GM18951 (cell line): ENCODE data around the gene SCIN.
"Not testable (repeated sequence)": the region's sequence is repeated elsewhere in the genome, so short reads cannot be mapped to it uniquely, and the experiment has no call there.

ENCODE experiments used
- POLR2A ChIP-seq: IDR thresholded peaks from 4 replicates; pipeline ENCODE4 v1.6.1; 2011; ENCODE audit warnings: mild to moderate bottlenecking; ENCODE audit not compliant: insufficient read length, insufficient read depth; ENCODE audit errors: extremely low read depth
- in situ Hi-C: fragments of 300-500 bp; cut with MboI; formaldehyde crosslinking; loops from one replicate; pipeline ENCODE4 v1.12.0; 2022; ENCODE audit warnings: low sequenced_read_pairs, mixed read lengths, inconsistent platforms; ENCODE audit not compliant: unreplicated experiment

SCIN gene

DNA sequence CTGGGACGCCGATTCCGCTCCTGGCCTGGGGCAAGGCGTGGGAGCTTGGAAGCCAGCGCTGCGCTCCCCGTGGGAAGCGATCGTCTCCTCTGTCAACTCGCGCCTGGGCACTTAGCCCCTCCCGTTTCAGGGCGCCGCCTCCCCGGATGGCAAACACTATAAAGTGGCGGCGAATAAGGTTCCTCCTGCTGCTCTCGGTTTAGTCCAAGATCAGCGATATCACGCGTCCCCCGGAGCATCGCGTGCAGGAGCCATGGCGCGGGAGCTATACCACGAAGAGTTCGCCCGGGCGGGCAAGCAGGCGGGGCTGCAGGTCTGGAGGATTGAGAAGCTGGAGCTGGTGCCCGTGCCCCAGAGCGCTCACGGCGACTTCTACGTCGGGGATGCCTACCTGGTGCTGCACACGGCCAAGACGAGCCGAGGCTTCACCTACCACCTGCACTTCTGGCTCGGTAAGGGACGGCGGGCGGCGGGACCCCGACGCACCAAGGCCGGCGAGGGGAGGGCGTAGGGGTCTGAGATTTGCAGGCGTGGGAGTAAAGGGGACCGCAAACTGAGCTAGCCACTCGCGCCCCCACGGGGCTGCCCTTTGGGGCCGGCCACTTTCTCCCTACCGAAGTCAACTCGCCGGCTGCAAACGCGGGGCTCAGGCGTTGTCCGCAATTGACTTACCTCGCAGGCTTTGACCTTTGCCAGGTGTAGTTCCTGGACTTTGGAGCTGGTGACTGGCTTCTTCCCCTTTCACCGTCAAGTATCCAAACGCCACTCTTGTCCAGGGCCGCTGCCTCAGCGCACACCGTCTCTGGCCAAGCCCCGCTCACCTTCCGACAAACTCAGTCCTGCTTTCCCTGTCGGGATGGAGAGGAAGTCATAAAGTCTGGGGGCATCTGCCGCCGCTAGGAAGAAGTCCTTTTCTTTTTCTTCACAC is at the start of gene SCIN:
TSS of gene SCIN (plus strand) at position 187 of the 928 bp plus-strand sequence. CDS start at position 254, 67 bp downstream.
- in situ Hi-C loops = no loop called here
- no peak for TF ChIP-seq POLR2A

DNA sequence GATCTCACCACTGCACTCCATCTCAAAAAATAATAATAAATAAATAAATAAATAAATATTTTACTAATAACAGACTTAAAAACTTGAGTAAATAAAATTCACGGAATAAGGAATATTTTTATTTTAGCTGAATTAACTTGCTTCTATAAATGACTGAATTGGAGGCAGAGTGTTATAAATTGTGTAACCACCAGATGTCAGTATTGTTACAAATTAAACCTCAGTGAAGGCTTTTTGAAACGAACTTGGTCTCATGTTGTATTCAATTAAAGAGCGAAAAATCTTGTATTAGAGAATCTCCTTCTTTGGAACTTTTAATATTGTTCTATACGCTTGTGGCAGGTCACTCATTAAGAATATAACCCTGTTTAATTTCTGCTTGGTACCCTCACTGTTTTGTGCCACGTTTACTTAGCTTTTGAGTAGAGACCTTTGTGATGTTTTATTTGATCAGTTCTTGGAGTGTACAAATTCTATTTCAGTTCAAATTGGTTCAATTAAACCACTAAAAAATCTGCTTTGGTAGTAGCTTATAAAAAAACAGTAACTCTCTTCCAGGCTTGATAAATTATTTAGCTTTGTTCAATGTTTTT is 45.6 kb upstream of the SCIN start:
- TF ChIP-seq POLR2A = no peak
- in situ Hi-C loops = loop anchor here (5.0 kb wide), 1 partner anchor 102 kb away; no protein-coding TSS in a partner anchor

DNA sequence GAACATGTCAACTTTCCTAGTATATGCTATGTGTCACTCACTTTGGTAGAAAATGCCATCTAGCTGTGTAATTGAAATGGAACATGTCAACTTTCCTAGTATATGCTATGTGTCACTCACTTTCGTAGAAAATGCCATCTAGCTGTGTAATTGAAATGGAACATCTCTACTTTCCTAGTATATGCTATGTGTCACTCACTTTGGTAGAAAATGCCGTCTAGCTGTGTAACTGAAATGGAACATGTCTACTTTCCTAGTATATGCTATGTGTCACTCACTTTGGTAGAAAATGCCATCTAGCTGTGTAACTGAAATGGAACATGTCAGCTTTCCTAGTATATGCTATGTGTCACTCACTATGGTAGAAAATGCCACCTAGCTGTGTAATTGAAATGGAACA is 43.8 kb upstream of the SCIN start:
- in situ Hi-C loops = not testable (repeated sequence)

DNA sequence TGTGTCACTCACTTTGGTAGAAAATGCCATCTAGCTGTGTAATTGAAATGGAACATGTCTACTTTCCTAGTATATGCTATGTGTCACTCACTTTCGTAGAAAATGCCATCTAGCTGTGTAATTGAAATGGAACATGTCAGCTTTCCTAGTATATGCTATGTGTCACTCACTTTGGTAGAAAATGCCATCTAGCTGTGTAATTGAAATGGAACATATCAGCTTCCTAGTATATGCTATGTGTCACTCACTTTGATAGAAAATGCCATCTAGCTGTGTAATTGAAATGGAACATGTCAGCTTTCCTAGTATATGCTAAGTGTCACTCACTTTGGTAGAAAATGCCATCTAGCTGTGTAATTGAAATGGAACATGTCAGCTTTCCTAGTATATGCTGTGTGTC is 42.9 kb upstream of the SCIN start:
- in situ Hi-C loops = not testable (repeated sequence)

DNA sequence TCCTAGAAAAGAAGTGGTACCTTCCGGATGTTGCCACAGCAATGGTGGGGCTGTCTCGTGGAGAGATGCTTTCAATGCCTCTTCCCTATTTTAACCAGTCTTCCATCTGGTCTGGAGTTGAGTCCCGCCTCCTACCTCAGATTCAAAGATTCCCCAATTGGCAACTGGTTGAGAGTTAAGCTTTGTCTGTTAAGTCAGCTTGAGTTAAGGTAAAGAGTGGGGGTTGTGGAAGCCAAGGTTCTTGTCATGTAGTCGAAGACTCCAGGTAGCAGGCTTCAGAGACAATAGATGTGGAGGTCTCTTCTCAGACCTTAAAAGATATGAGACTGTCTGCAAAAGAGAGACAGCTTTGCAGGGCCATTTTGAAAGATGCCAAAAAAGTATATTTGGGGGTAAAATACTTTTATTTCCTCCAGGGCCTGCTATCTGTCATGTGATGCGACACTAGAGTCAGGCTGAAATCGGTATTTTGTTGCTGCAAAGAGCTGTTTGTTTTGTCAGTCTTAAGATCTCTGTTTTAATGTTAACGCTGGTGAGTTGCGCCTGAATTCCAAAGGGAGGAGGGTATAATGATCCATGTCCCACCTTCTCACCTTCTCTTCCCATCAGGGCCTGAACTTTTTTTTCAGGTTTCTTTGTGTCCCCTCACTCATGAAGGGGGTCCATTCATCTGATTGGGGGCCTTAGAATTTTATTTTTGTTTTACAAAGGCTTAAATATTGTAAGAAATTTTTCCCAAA is 40.4 kb upstream of the SCIN start:
- in situ Hi-C loops = no loop called here
- TF ChIP-seq POLR2A = no peak

DNA sequence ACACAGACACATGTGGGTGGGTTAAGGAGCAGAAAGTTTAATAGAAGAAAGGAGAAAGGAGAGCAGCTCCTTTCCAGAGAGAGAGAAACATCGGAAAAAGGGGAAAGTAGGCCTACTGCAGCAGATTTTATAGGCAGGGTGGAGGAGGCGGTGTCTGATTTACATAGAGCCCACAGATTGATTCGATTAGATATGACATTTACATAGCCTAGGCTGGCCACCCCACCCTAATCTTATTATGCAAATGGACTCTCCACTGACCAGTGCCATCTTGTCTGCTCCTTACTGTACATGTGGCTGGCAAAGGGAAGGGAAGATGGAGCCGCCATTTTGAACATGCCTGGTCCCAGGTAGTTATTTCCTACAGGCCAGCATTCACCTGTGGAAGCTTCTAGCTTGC is 38.7 kb upstream of the SCIN start:
- in situ Hi-C loops = no loop called here
- TF ChIP-seq POLR2A = no peak

DNA sequence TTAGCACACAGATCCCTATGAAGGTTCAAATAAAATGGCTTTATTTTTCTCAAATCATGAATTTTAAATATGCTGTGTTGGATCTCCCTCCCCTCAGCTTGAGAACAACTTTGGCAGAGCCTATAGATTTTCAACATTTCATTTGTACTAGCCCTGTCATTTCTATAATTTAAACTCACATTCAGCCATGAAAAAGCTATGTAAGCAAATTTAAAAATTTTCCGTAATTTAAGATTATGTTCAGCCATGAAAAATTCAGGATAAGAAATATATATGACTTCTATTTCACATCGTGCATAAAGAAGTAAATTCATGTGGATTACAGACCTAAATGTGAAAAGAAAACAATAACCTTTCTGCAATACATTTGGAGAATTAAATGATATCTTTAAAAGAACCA is 36.5 kb upstream of the SCIN start:
- no peak for TF ChIP-seq POLR2A
- in situ Hi-C loops = no loop called here

DNA sequence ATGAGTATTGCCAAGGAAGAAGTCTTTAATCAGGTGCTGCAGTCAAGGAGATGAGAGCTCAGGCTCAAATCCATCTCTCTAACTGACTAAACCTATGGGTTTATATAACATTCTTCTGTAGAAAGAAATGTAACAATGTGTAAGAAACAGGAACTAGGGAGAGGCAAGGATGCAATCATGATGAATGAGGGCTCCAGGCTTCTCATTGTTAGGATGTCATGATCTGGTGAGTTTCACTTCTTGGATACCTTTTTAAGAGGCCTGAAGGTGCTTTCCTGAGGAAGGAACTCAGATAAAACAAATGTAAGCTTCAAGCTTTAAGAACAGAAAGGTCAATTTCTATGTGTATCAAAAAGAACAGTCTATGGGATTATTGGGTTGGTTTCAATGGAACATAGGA is 30.8 kb upstream of the SCIN start:
- in situ Hi-C loops = no loop called here

DNA sequence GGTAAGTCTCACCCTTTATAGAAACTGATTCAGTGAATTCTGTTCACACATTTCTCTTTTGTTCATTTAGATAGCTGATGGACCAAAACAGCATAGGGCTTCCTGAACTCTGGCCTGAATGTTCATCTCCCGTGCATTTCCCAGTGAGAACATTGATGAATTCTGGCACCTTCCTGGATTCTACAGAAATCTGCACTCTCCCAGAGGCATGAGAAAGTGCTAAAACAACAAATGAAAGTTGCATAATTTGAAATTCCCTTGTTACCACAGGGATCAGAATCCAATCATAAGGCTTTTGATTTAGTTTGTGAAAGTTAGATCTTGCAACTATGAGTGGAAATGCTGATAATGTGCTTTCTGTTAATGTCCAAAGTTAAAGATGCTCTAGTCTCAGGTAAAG is 29.7 kb upstream of the SCIN start:
- TF ChIP-seq POLR2A = no peak
- in situ Hi-C loops = no loop called here

More for the DNA sequence above, 30.8 kb upstream of the SCIN start:
- no peak for TF ChIP-seq POLR2A

DNA sequence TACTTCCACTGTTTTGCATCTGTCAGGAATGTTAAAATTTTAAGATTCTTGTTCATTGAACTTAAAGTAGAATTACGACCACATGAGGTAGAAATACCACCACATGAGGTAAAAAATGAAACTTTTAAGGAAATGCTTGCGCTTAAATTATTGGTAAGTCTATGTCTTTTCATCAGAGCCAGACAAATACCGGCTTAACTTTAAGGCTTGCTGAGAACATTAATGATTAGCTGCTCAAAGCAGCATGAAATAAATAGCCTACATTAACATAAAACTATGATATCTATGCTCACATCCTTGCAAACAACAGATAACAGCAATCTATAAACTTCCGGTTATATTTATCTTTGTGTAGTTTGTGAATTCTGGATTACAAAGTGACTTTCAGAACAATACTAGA is 26.9 kb upstream of the SCIN start:
- TF ChIP-seq POLR2A = no peak
- in situ Hi-C loops = no loop called here

DNA sequence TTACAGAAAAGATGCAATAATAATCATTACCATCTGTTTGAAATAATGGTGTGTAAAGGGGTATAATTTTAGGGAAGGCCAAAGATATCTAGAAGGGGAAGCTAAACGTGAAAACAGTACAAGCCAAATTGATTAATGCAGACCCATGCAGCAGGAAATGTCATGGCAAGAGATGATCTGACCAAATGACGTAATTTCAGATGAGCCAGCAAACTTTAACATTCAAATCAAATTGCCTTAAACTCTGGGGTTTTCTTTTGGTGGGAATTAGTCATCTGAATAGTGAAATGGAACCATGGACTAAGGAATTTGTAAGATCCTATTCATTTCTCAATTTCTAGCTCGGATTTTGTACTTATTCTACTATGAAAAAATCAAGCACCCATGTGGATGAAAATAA is 21.4 kb upstream of the SCIN start:
- TF ChIP-seq POLR2A = no peak
- in situ Hi-C loops = no loop called here

DNA sequence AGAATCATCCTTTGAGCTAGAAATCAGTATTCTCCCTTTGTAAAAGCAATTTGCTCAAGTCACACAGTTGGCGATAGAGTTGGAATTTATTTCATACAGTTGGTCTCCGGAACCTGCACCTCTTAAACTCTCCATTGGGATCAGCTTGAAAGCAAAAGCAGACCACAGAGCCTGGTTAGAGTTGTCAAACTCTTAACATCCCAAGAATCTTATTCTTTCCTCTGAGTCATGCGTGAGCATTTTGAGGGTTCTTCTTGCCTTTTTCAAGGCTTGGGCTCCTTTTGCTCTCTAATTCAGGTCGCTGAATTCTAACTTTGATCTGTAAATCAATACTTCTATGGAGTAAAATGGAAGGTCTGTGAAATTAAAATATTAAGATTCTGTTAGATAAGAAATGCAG is 19.6 kb upstream of the SCIN start:
- in situ Hi-C loops = no loop called here
- no peak for TF ChIP-seq POLR2A

DNA sequence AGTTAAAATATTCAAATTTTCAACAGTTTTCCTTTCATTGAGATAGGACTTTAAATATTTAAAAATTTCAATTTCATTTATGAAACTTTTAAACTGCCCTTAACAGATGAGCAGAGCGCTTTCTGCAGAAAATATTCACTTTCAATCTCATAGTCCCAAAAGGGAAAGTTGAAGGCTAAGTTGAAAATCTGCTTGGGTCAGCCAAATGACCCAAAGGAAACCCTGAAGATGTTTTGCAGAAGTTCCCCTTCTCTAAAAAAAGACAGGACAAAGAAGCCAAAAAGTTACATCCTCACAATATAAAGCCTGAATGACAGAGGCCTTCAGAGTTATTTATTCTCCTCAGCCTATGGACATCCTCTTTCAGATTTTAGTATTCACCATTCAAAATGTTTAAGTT is 17.6 kb upstream of the SCIN start:
- in situ Hi-C loops = no loop called here
- TF ChIP-seq POLR2A = no peak

DNA sequence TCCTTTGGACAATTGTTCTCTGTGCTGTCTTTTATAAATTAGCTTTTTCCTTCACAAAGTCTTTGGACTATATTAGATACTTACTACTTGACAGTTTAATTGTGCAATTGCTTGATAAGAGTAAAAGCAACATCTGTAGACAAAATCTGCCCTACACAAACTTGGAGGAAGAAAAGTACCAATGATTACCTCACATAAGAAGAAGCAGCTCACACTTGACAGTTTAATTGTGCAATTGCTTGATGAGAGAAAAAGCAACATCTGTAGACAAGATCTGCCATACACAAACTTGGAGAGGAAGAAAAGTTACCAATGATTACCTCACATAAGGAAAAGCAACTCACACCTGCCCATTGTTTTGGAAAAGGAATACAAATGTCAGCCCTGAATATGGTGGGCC is 17.1 kb upstream of the SCIN start:
- TF ChIP-seq POLR2A = no peak
- in situ Hi-C loops = no loop called here
